NCI-H187 treated with DMSO at 0.1 percent for 48 hours (cell line): Measurements from ENCODE around the gene MCMBP.
A peak's percentile ranks its signal among the peaks of the same experiment; 100 is the strongest.
"Not testable (repeated sequence)": the region's sequence is repeated elsewhere in the genome, so short reads cannot be mapped to it uniquely, and the experiment has no call there.

Experiments used
- DNase-seq: peaks from one replicate; lab custom pipeline; 2025; lab: John Stamatoyannopoulos, UW

MCMBP gene, protein sequence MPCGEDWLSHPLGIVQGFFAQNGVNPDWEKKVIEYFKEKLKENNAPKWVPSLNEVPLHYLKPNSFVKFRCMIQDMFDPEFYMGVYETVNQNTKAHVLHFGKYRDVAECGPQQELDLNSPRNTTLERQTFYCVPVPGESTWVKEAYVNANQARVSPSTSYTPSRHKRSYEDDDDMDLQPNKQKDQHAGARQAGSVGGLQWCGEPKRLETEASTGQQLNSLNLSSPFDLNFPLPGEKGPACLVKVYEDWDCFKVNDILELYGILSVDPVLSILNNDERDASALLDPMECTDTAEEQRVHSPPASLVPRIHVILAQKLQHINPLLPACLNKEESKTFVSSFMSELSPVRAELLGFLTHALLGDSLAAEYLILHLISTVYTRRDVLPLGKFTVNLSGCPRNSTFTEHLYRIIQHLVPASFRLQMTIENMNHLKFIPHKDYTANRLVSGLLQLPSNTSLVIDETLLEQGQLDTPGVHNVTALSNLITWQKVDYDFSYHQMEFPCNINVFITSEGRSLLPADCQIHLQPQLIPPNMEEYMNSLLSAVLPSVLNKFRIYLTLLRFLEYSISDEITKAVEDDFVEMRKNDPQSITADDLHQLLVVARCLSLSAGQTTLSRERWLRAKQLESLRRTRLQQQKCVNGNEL

DNA sequence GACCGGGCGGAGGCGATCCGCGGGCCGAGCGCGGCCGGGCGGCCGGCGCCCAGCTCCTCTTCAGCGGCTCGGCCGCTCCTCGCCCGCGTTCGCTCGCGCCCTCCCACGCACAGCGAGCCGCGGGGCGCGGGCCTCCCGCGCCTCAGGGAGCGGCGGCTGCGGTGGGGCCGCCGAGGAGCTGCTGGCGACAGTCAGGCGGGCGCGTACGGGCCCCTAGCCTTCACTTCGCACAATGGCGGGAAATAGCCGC, at the start of gene MCMBP:
Gene MCMBP, minus strand, starts transcription at position 234 of the 250 bp plus-strand sequence. CDS start 259 bp downstream, outside the sequence.
- no peak for DNase-seq

DNA sequence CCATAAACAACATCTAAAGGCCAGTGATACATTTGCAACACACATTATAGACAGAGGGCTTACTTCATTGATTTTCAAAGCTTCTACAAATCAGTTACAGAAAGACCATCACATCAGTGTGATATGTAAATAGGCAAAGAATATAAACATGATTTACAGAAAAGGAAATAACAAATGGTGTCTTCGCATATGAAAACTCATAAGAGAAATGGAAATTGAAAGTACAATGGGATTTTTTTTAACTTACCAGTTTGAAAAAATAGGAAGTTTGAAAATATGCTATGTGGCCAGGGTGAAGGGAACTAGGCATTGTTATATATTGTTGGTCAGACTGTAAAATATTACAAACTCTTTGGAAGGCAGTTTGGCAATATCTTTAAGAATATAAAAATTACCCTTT, 47.2 kb upstream of the MCMBP start:
- DNase-seq, result no peak

DNA sequence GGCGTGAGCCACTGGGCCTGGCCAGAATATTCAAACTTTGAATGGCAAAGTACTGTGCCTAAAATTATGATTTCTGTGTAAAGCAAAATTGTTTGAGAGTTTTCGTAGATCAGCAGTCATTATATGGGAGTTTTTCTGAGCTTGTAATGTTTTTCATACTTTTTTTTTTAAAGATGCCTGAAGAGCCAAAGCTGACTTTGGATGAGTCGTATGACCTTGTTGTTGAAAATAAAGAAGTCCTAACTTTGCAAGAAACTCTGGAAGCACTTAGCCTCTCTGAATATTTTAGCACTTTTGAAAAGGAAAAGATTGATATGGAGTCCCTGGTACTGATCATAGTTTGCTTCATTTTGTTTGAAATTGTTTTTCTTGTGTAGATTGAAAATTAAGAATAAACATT, 46.6 kb upstream of the MCMBP start:
- no peak for DNase-seq

DNA sequence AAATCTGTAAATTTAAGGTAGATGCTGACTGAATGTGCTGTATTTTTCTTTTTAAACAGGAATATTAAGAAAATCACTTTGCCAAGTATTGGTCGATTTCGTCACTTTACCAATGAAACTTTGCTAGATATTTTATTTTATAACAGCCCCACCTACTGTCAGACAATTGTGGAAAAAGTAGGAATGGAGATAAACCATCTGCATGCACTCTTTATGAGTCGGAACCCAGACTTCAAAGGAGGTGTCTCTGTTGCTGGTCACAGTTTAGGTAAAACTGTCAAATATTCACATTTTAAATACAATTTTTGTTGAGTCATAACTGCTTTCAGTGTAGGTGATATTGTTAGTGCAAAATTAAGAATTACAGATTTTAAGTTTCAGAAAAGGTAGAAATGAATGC, 45.1 kb upstream of the MCMBP start:
- DNase-seq, result no peak

DNA sequence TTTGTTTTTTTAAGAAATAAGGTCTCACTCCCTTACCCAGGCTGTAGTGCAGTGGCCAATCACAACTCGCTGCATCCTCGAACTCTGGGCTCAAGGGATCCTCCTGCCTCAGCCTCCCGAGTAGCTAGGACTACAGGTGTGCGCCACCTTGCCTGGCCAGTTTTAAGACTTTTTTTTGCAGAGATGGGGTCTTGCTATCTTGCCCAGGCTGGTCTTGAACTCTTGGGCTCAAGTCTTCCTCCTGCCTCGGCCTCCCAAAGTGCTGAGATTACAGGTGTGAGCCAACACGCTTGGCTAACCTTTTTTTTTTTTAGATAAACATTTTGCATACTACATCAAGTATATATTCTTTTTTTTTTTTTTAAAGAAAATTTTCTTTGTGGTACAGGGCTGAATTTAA, 38.0 kb upstream of the MCMBP start:
- no peak for DNase-seq

DNA sequence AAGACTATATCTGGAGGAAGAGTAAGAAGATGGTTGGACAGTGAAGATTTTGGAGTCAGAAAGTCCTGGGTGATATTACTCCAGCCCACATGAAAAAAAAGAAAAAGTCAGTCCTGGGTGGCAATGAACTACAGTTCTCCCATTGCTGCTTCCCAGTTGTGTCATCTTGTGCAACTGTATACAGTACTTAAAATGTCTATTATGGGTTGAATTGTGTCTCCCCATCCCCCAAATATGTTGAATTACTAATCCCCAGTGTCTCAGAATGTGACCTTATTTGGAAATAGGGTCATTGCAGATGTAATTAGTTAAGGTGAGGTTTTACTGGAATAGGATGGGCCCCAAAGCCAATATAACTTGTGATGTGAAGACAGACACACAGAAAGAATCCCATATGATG, 35.5 kb upstream of the MCMBP start:
- no peak for DNase-seq

DNA sequence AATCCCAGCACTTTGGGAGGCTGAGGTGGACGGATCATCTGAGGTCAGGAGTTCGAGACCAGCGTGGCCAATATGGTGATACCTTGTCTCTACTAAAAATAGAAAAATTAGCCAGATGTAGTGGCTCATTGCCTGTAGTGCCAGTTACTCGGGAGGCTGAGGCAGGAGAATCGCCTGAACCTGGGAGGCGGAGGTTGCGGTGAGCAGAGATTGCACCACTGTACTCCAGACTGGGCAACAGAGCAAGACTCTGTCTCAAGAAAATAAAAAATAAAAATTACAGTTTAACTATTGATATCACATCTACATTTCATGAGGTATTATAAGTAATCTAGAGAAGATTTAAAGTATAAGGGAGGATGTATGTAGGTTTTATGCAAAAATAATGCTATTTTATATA, 35.1 kb upstream of the MCMBP start:
- not testable (repeated sequence) for DNase-seq

DNA sequence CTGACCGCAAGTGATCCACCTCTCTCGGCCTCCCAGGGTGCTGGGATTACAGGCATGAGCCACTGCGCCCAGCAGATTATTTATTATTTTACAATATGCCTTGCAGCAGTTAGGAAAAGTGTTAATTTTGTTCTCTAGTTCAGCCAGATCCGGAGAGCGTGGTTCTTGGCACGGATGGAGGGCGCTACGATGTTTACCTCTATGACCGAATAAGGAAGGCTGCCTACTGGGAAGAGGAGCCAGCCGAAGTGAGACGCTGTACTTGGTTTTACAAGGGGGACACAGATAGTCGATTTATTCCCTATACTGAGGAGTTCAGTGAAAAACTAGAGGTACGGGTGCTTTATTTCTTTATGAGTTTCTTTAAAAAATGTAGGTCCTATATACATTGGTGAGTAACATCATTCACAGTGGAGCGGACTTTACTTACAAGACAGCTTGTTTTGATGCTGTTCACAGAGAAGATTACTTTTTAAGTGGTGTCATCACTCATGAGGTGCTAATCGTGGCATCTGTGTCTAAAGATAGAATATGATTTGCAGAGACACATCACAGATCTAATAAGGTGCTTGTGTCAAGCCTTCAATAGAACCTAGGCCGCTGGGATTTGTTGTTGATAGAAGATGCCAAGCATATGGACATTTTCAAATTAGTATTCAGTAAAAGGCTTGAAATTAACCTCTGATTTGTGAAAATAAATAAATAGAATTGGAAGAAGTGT, 31.5 kb upstream of the MCMBP start:
- DNase-seq, result no peak

DNA sequence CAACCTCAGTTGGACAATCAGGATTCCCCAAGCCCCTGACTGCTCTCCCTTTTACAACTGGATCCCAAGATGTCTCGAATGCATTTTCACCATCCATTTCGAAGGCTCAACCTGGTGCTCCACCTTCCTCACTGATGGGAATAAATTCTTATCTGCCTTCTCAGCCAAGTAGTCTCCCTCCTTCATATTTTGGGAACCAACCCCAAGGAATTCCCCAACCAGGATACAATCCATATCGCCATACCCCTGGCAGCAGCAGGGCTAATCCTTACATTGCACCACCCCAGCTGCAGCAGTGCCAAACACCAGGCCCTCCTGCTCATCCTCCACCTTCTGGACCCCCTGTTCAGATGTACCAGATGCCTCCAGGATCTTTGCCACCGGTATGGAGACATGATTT, 25.9 kb upstream of the MCMBP start:
- DNase-seq, result no peak

DNA sequence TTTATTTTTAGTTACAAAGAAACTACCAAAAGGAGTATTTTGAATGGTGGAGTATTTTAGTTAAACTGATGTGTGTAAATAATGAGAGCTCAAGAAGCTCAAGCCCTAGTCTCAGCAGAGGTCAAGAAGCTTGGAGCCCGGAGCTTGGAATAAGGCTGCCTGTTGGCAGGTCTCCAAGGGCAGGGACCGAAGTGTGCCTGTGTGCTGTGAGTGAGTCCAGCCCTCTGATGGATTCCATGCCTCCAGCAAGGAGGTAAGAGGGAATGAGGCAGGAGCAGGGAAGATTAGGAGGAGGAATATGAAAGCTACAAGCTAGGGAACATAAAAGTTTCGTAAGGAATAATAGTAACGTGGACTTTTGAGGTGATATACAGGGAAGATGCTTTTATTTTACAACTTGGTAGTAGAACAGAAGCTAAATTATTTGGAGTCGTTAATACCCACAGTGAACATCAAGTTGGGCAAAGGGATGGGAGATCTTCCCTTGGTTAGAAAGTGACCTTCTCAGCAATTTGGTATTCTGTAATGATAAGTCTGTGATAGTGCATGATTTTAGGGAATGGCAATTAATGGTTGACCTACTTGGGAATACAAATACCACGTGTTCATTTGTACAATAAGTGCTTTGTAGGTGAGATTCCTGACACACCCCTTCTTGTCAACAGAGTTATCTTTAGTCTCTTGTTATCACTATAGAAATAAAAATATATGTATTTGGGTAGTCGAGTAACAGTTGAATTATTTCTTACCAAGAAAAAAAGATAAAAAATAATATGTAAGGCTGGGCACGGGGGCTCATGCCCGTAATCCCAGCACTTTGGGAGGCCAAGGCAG, 24.5 kb upstream of the MCMBP start:
- no peak for DNase-seq

DNA sequence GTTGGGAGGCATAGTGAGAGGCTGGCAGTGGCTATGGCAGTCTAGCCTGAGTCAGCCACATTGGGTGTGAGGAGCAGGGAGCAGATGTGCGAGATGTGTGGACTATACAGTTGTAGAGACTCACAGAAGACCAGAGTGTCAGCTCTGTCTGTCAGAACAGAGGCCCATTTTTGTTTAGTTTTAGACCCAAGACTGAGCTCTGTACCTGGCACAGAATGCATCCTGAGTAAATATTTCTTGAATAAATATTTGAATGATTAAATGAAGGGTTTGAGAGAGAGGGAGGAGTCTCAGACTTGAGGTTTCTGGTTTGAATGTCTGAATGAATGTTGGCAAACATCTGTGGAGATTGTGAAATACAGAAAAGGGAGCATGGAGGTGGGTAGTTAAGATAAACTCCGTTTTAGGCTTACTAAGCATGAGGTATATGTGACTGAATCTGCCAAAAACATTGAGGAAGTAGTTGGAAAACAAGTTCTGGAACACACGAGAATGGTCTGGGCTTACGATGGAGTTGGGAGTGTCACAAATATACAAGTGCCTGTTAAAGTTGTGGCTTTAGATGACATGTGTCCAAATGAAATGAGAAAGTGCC, 23.5 kb upstream of the MCMBP start:
- DNase-seq, result no peak

DNA sequence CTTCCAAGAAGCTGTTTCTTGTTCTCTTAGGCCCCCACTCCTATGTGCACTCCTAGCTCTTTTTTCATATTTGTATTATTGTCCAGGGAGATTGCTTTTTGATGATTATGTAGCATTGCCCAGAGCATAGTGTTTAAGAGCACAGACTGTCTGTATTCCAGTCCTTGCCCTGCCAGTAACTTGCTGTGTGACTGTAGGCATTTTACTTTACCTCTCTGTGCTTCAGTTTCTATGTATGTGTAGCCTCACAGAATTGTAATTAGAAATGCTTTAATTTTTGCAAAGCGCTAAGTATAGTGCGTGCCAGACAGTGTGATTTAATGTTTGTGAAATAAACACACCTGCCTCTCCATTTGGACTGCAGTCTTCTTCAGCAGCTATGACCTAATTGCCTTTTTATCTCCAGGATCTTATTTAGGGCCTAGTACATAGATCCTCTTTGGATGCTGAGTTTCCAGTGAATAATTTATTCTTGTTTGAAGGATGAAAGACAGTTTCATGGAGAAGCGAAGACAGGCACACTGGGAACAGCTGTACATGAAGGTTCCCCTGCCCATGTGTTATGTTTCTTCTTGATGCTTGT, 21.3 kb upstream of the MCMBP start:
- DNase-seq, result no peak

DNA sequence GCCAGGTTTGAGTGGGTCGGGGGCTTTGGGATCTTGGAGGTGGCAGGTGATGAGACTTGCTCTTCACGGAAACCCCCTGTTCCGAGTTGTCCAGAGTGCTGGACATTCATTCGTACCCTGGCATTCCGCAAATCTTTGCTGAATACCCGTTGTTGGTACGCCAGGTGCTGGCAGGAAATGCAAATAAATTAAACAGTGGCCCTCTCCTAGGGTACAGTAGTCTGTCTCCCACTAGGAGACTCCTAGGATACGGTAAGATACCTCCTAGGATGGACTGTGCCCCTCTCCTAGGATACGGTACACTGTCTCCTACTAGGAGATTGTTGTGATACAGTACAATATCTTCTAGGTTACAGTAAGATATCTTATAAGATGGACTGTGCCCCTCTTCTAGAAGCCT, 20.4 kb upstream of the MCMBP start:
- DNase-seq, result no peak

DNA sequence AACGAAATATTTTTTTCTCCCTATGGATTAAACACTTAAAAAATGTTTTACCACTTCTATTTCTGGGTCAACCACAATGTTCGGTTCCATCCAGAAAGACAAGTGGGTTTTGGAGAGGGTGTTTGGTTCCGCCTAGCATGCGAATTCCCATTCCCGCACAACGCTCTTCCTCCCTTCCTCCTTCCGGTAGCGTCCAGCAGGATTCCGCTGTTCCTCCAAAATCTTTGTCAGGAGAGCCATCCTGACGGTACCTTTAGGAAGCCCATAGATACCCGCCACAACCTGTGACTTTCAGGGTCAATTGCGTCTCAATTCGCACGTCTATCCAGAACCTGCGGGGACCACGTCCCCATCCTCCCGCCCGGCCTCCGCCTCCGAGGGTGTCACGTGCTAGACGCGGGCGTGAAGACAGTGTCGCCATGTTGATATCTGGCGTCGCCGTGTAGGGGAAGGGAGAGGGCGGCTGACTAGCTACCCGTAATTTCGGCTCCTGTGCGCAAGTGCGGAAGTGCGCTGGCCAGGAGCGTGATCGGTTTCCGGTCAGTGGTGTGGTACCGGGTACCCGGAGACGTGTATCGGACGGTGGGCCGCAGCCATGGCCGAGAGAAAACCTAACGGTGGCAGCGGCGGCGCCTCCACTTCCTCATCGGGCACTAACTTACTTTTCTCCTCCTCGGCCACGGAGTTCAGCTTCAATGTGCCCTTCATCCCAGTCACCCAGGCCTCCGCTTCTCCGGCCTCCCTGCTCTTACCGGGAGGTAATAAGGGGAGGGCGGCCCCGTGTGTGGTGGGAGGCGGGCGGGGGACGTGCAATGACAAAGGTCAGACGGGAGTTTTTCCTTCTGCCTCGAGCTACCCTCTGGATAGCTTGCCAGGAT, 19.8 kb upstream of the MCMBP start, which contains the start of gene SEC23IP:
Gene SEC23IP, plus strand, starts transcription at position 543 of the 878 bp plus-strand sequence. Its CDS starts 53 bp downstream, at position 596.
- DNase-seq, result peak; percentile 45

DNA sequence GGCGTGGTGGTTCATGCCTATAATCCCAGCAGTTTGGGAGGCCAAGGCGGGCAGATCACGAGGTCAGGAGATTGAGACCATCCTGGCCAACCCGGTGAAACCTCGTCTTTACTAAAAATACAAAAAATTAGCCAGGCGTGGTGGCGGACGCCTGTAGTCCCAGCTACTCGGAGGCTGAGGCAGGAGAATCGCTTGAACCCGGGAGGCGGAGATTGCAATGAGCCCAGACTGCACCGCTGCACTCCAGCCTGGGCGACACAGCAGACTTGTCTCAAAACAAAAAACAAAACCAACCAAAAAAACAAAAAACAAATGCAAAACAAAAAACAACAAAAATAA, 19.2 kb upstream of the MCMBP start:
- not testable (repeated sequence) for DNase-seq

DNA sequence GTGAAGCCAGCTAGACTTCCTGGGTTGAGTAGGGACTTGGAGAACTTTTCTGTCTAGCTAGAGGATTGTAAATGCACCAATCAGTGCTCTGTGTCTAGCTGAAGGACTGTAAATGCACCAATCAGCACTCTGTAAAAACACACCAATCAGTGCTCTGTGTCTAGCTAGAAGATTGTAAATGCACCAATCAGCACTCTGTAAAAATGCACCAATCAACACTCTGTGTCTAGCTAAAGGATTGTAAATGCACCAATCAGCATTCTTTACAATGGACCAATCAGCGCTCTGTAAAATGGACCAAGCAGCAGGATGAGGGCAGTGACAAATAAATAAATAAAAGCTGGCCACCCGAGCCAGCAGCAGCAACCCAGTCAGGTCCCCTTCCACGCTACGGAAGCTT, 17.7 kb upstream of the MCMBP start:
- not testable (repeated sequence) for DNase-seq

DNA sequence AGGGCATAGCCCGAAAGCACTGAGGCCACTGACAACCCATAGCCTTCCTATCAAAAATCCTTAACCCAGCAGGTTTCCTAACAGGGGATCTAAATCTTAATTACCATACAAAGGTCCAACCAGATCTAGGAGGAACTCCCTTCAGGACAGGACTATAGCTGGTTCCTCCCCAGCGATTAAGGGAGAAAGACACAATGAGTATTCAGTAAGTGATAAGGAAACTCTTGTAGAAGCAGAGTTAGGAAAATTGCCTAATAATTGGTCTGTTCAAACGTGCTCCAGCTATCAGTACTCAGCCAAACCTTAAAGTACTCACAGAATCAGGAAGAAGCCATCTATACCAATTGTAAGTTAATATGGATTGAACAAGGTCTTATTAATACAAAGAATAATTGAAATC, 16.6 kb upstream of the MCMBP start:
- not testable (repeated sequence) for DNase-seq

DNA sequence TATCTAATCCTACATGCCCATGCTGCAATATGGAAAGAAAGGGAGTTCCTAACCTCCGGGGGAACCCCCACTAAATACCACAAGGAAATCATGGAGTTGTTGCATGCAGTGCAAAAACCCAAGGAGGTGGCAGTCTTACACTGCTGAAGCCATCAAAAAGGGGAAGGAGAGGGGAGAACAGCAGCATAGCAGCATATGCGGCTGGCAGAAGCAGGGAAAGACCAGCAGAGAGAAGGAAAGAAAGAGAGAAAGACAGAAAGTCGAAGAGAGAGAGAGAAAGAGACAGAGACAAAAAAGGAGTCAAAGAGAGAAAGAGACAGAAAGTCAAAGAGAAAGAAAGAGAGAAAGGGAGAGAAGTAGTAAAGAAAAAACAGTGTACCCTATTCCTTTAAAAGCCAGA, 16.1 kb upstream of the MCMBP start:
- not testable (repeated sequence) for DNase-seq

DNA sequence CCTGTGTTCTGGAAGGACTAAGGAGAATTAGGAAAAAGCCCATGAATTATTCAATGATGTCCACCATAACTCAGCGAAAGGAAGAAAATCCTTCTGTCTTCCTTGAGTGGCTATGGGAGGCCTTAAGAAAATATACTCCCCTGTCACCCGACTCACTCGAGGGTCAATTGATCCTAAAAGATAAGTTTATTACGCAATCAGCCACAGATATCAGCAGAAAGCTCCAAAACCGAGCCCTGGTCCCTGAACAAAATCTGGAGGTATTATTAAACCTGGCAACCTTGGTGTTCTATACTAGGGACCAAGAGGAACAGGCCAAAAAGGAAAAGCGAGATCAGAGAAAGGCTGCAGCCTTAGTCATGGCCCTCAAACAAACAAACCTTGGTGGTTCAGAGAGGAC, 13.4 kb upstream of the MCMBP start:
- not testable (repeated sequence) for DNase-seq

DNA sequence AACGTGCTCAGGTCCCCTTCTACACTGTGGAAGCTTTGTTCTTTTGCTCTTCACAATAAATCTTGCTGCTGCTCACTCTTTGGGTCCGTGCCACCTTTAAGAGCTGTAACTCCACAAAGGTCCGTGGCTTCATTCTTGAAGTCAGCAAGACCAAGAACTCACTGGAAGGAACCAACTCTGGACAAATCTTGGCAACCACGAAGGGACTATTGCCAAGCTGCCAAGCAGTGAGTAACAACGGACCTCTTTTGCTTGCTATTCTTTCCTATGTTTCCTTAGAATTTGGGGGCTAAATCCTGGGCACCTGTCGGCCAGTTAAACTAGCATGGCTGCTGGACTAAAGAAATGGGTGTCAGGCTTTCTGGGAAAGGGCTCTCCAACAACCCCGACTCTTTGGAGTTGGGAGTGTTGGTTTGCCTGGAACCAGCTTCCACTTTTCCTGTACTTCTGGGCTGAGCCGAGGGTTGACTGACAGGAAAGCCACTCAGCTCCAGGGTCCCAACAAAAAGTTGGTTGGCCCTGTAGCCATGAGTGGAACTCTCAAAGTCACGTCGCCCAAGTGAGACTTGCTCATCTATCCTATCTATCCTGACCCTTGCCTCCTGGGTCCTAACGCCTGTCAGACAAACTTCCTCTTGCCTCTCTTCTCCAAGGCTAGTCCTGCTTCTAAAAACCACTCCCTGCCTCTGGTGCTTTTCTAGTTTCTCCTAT, 11.4 kb upstream of the MCMBP start:
- DNase-seq, result not testable (repeated sequence)
